H1 (cell line): ENCODE measurements around the gene ZNF692.

Source experiments
- CTCF ChIP-seq, 3 experiments: IDR thresholded peaks; 1 replicate in 2 of 3; 2 replicates in 1 of 3; pipeline versions ENCODE4 v1.5.1 to v1.6.1; 2011; ENCODE audit warnings: low read length in 3 of 3, mild to moderate bottlenecking in 3 of 3, inconsistent platforms in 2 of 3, low read depth in 1 of 3, moderate library complexity in 1 of 3; ENCODE audit not compliant: insufficient read depth in 1 of 3; ENCODE audit errors: control extremely low read depth in 1 of 3
- EP300 ChIP-seq, 2 experiments: IDR thresholded peaks; 1 replicate in 1 of 2; 2 replicates in 1 of 2; pipeline ENCODE4 v1.6.1; 2011 to 2012; ENCODE audit warnings: low read depth in 2 of 2, low read length in 2 of 2, mild to moderate bottlenecking in 2 of 2, borderline replicate concordance in 1 of 2, inconsistent platforms in 1 of 2, moderate library complexity in 1 of 2
- POLR2AphosphoS5 ChIP-seq: IDR thresholded peaks from 2 replicates; pipeline ENCODE4 v1.6.1; 2011; ENCODE audit warnings: low read depth, low read length
- RFX5 ChIP-seq: IDR thresholded peaks from 2 replicates; pipeline ENCODE4 v1.6.1; 2011; ENCODE audit warnings: low read depth, low read length, improper control_type of control experiment, borderline replicate concordance
- TF ChIP-seq, protein P1 (sequence below): fragments of 300-600 bp; sonication (generic); IDR thresholded peaks from 2 replicates; pipeline ENCODE4 v1.7.1; 2012; ENCODE audit warnings: low read length, moderate library complexity, mild to moderate bottlenecking, inconsistent platforms; ENCODE audit not compliant: insufficient replicate concordance

GRCh38 chr1:248850536-248851251, 8.2 kb downstream of the ZNF692 start:
- no peak for TF ChIP-seq CTCF (IDR thresholded peaks at IDR 0.05; ENCODE audit: control extremely low read depth in 1 of 3, insufficient read depth in 1 of 3, low read depth in 1 of 3, low read length in 3 of 3)
- no peak for TF ChIP-seq RFX5
- TF ChIP-seq, protein P1, sequence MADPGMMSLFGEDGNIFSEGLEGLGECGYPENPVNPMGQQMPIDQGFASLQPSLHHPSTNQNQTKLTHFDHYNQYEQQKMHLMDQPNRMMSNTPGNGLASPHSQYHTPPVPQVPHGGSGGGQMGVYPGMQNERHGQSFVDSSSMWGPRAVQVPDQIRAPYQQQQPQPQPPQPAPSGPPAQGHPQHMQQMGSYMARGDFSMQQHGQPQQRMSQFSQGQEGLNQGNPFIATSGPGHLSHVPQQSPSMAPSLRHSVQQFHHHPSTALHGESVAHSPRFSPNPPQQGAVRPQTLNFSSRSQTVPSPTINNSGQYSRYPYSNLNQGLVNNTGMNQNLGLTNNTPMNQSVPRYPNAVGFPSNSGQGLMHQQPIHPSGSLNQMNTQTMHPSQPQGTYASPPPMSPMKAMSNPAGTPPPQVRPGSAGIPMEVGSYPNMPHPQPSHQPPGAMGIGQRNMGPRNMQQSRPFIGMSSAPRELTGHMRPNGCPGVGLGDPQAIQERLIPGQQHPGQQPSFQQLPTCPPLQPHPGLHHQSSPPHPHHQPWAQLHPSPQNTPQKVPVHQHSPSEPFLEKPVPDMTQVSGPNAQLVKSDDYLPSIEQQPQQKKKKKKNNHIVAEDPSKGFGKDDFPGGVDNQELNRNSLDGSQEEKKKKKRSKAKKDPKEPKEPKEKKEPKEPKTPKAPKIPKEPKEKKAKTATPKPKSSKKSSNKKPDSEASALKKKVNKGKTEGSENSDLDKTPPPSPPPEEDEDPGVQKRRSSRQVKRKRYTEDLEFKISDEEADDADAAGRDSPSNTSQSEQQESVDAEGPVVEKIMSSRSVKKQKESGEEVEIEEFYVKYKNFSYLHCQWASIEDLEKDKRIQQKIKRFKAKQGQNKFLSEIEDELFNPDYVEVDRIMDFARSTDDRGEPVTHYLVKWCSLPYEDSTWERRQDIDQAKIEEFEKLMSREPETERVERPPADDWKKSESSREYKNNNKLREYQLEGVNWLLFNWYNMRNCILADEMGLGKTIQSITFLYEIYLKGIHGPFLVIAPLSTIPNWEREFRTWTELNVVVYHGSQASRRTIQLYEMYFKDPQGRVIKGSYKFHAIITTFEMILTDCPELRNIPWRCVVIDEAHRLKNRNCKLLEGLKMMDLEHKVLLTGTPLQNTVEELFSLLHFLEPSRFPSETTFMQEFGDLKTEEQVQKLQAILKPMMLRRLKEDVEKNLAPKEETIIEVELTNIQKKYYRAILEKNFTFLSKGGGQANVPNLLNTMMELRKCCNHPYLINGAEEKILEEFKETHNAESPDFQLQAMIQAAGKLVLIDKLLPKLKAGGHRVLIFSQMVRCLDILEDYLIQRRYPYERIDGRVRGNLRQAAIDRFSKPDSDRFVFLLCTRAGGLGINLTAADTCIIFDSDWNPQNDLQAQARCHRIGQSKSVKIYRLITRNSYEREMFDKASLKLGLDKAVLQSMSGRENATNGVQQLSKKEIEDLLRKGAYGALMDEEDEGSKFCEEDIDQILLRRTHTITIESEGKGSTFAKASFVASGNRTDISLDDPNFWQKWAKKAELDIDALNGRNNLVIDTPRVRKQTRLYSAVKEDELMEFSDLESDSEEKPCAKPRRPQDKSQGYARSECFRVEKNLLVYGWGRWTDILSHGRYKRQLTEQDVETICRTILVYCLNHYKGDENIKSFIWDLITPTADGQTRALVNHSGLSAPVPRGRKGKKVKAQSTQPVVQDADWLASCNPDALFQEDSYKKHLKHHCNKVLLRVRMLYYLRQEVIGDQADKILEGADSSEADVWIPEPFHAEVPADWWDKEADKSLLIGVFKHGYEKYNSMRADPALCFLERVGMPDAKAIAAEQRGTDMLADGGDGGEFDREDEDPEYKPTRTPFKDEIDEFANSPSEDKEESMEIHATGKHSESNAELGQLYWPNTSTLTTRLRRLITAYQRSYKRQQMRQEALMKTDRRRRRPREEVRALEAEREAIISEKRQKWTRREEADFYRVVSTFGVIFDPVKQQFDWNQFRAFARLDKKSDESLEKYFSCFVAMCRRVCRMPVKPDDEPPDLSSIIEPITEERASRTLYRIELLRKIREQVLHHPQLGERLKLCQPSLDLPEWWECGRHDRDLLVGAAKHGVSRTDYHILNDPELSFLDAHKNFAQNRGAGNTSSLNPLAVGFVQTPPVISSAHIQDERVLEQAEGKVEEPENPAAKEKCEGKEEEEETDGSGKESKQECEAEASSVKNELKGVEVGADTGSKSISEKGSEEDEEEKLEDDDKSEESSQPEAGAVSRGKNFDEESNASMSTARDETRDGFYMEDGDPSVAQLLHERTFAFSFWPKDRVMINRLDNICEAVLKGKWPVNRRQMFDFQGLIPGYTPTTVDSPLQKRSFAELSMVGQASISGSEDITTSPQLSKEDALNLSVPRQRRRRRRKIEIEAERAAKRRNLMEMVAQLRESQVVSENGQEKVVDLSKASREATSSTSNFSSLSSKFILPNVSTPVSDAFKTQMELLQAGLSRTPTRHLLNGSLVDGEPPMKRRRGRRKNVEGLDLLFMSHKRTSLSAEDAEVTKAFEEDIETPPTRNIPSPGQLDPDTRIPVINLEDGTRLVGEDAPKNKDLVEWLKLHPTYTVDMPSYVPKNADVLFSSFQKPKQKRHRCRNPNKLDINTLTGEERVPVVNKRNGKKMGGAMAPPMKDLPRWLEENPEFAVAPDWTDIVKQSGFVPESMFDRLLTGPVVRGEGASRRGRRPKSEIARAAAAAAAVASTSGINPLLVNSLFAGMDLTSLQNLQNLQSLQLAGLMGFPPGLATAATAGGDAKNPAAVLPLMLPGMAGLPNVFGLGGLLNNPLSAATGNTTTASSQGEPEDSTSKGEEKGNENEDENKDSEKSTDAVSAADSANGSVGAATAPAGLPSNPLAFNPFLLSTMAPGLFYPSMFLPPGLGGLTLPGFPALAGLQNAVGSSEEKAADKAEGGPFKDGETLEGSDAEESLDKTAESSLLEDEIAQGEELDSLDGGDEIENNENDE, result no peak
- no peak for TF ChIP-seq EP300 (IDR thresholded peaks at IDR 0.05; ENCODE audit: borderline replicate concordance in 1 of 2, low read depth in 2 of 2, low read length in 2 of 2)
- 0 out of 2 replicates have a peak, but pooled peaks have one; percentile 11 for TF ChIP-seq POLR2AphosphoS5
